IMR-90 (cell line): ENCODE results near the gene NEK8. TPM values are rescaled to one million over a fixed set of nuclear protein-coding genes. Genes with fewer than 3 reads are reported as not detected.

ENCODE experiments used
- ATAC-seq: fragments of 200-7000 bp; cut with Tn5 transposase; 2 replicates; pipeline ENCODE4 v1.9.1; 2020; ENCODE audit warnings: low read depth, mild to moderate bottlenecking, moderate library complexity
- BruUV-seq: library from RNA; stranded (reverse); fragments of 400-500 nt; replicated peaks from 2 replicates; lab custom pipeline; 2021; lab: Mats Ljungman, UMichigan
- CTCF ChIA-PET: fragments of 300-600 bp; formaldehyde crosslinking; extraction: SDS; loops from one replicate; lab custom pipeline; 2021; ENCODE audit warnings: antibody characterized with exemption; lab: Yijun Ruan, JAX
- POLR2A ChIA-PET: fragments of 300-600 bp; sonication (Branson Sonifier 250); formaldehyde crosslinking; loops from one replicate; lab custom pipeline; 2022; ENCODE audit warnings: antibody characterized with exemption; ENCODE audit not compliant: unreplicated experiment; lab: Charles Lee
- DNase-seq: peaks from one replicate; pipeline ENCODE4 v3.0.0; 2013
- H2AFZ ChIP-seq: replicated peaks from 2 replicates; pipeline ENCODE3; 2013; ENCODE audit warnings: low read length, mild to moderate bottlenecking; ENCODE audit not compliant: poor library complexity
- H2AK5ac ChIP-seq: 2 replicates; pipeline ENCODE4 v1.6.1; 2013; ENCODE audit warnings: low read depth, low read length, inconsistent platforms
- H2AK9ac ChIP-seq: replicated peaks from 2 replicates; pipeline ENCODE3; 2013; ENCODE audit warnings: mild to moderate bottlenecking, low read depth, low read length, moderate library complexity; ENCODE audit not compliant: poor library complexity
- H2BK120ac ChIP-seq: 2 replicates; pipeline ENCODE4 v1.6.1; 2013; ENCODE audit warnings: low read depth, low read length, inconsistent platforms
- H2BK15ac ChIP-seq: 3 replicates; pipeline ENCODE4 v1.6.1; 2013; ENCODE audit warnings: low read depth, low read length, inconsistent platforms
- H2BK20ac ChIP-seq: 2 replicates; pipeline ENCODE4 v1.6.1; 2013; ENCODE audit warnings: low read depth, mild to moderate bottlenecking, inconsistent platforms, low read length, moderate library complexity
- H2BK5ac ChIP-seq: 2 replicates; pipeline ENCODE4 v1.6.1; 2013; ENCODE audit warnings: mild to moderate bottlenecking, low read depth, low read length, inconsistent platforms; ENCODE audit not compliant: poor library complexity, severe bottlenecking
- H3K14ac ChIP-seq: replicated peaks from 2 replicates; pipeline ENCODE4 v1.6.1; 2013; ENCODE audit warnings: low read depth, low read length, inconsistent platforms
- H3K18ac ChIP-seq: 2 replicates; pipeline ENCODE4 v1.6.1; 2013; ENCODE audit warnings: low read depth, low read length, control low read depth
- H3K23ac ChIP-seq: 2 replicates; pipeline ENCODE4 v1.6.1; 2013; ENCODE audit warnings: low read depth, low read length, inconsistent platforms
- H3K27ac ChIP-seq: 2 replicates; pipeline ENCODE4 v1.5.1; 2013; ENCODE audit warnings: mild to moderate bottlenecking, control low read depth, low read length; ENCODE audit not compliant: insufficient read depth
- H3K27me3 ChIP-seq: 2 replicates; pipeline ENCODE4 v1.6.1; 2013; ENCODE audit warnings: low read length; ENCODE audit not compliant: control insufficient read depth, insufficient read depth
- H3K36me3 ChIP-seq: 2 replicates; pipeline ENCODE4 v1.6.1; 2013; ENCODE audit warnings: low read length, mixed read lengths; ENCODE audit not compliant: control insufficient read depth, insufficient read depth
- H3K4ac ChIP-seq: 2 replicates; pipeline ENCODE4 v1.6.1; 2013; ENCODE audit warnings: low read depth, low read length, inconsistent platforms
- H3K4me1 ChIP-seq: 2 replicates; pipeline ENCODE4 v1.6.1; 2013; ENCODE audit warnings: low read length, mixed read lengths; ENCODE audit not compliant: control insufficient read depth, insufficient read depth
- H3K4me2 ChIP-seq: 2 replicates; pipeline ENCODE4 v1.6.1; 2013; ENCODE audit warnings: low read depth, mild to moderate bottlenecking, control low read depth, low read length, moderate library complexity
- H3K4me3 ChIP-seq: 2 replicates; pipeline ENCODE4 v1.5.1; 2013; ENCODE audit warnings: low read depth, mild to moderate bottlenecking, control low read depth, low read length, moderate library complexity; ENCODE audit not compliant: insufficient read depth
- H3K56ac ChIP-seq: 2 replicates; pipeline ENCODE4 v1.6.1; 2013; ENCODE audit warnings: low read length, inconsistent platforms; ENCODE audit not compliant: insufficient read depth; ENCODE audit errors: extremely low read depth
- H3K79me1 ChIP-seq, 2 experiments: 2 replicates each; pipeline ENCODE4 v1.6.1; 2013; ENCODE audit warnings: low read length in 2 of 2, inconsistent platforms in 1 of 2, low read depth in 1 of 2
- H3K9ac ChIP-seq: 2 replicates; pipeline ENCODE4 v1.6.1; 2013; ENCODE audit warnings: low read depth, low read length, control low read depth
- H3K9me1 ChIP-seq: 2 replicates; pipeline ENCODE4 v1.6.1; 2013; ENCODE audit warnings: low read length, inconsistent platforms; ENCODE audit not compliant: insufficient read depth
- H3K9me3 ChIP-seq: 2 replicates; pipeline ENCODE4 v1.6.1; 2013; ENCODE audit warnings: low read length; ENCODE audit not compliant: control insufficient read depth, insufficient read depth
- H4K20me1 ChIP-seq: 2 replicates; pipeline ENCODE4 v1.6.1; 2013; ENCODE audit warnings: low read length, inconsistent platforms; ENCODE audit not compliant: insufficient read depth
- H4K5ac ChIP-seq: 2 replicates; pipeline ENCODE4 v1.6.1; 2013; ENCODE audit warnings: mild to moderate bottlenecking, low read depth, low read length, control low read depth
- H4K8ac ChIP-seq, 2 experiments: 2 replicates each; pipeline ENCODE4 v1.6.1; 2013; ENCODE audit warnings: low read depth in 2 of 2, low read length in 2 of 2, control low read depth in 1 of 2, inconsistent platforms in 1 of 2
- H4K91ac ChIP-seq: 2 replicates; pipeline ENCODE4 v1.6.1; 2013; ENCODE audit warnings: low read depth, low read length, inconsistent platforms; ENCODE audit not compliant: insufficient read depth
- BHLHE40 ChIP-seq: fragments of 150-350 bp; IDR thresholded peaks from 2 replicates; pipeline ENCODE4 v1.6.1; 2016; ENCODE audit warnings: mild to moderate bottlenecking, low read depth, low read length
- CEBPB ChIP-seq: IDR thresholded peaks from 2 replicates; pipeline ENCODE4 v1.6.1; 2012; ENCODE audit warnings: low read depth, low read length, improper control_type of control experiment
- CHD1 ChIP-seq: IDR thresholded peaks from 2 replicates; pipeline ENCODE4 v1.6.1; 2012; ENCODE audit warnings: low read depth, low read length, improper control_type of control experiment
- ELK1 ChIP-seq: fragments of 150-350 bp; IDR thresholded peaks from 2 replicates; pipeline ENCODE4 v1.6.1; 2016; ENCODE audit warnings: low read depth, mild to moderate bottlenecking, low read length, moderate library complexity, borderline replicate concordance
- FOS ChIP-seq: fragments of 150-350 bp; IDR thresholded peaks from 2 replicates; pipeline ENCODE4 v1.6.1; 2016; ENCODE audit warnings: low read depth, low read length
- MAFK ChIP-seq: IDR thresholded peaks from 2 replicates; pipeline ENCODE4 v1.6.1; 2012; ENCODE audit warnings: low read depth, low read length, improper control_type of control experiment
- MAZ ChIP-seq: IDR thresholded peaks from 2 replicates; pipeline ENCODE4 v1.6.1; 2012; ENCODE audit warnings: low read depth, mild to moderate bottlenecking, low read length, improper control_type of control experiment, moderate library complexity, borderline replicate concordance
- MXI1 ChIP-seq: IDR thresholded peaks from 2 replicates; pipeline ENCODE4 v1.6.1; 2012; ENCODE audit warnings: low read depth, mild to moderate bottlenecking, low read length, moderate library complexity, borderline replicate concordance
- NFE2L2 ChIP-seq: fragments of 150-350 bp; IDR thresholded peaks from 2 replicates; pipeline ENCODE4 v1.6.1; 2016; ENCODE audit warnings: low read depth, mild to moderate bottlenecking, low read length
- POLR2A ChIP-seq: IDR thresholded peaks from 2 replicates; pipeline ENCODE4 v1.6.1; 2012; ENCODE audit warnings: mild to moderate bottlenecking, low read depth, low read length
- RAD21 ChIP-seq: IDR thresholded peaks from 2 replicates; pipeline ENCODE4 v1.6.1; 2012; ENCODE audit warnings: low read length, improper control_type of control experiment
- RCOR1 ChIP-seq: IDR thresholded peaks from 2 replicates; pipeline ENCODE4 v1.6.1; 2012; ENCODE audit warnings: mild to moderate bottlenecking, low read length, improper control_type of control experiment; ENCODE audit not compliant: insufficient replicate concordance
- RFX5 ChIP-seq: IDR thresholded peaks from 2 replicates; pipeline ENCODE4 v1.8.0; 2012; ENCODE audit warnings: low read depth, mild to moderate bottlenecking, low read length, moderate library complexity
- SMC3 ChIP-seq: fragments of 150-350 bp; IDR thresholded peaks from 2 replicates; pipeline ENCODE4 v1.6.1; 2016; ENCODE audit warnings: low read depth, mild to moderate bottlenecking, antibody characterized with exemption, low read length, moderate library complexity
- WGBS, 2 experiments: methylation state at CpG; one replicate each; pipeline versions ENCODE4 v1.1.5 to v1.1.7; 2013; ENCODE audit warnings: missing lambda C conversion rate in 2 of 2; ENCODE audit not compliant: insufficient read length in 1 of 2; ENCODE audit errors: extremely low coverage in 2 of 2; 5-methylcytosine and 5-hydroxymethylcytosine counted together
- dilution Hi-C: fragments of 300-500 bp; cut with HindIII; formaldehyde crosslinking; loops from one replicate; pipeline ENCODE4 v1.14.3; 2018; ENCODE audit warnings: low sequenced_read_pairs; ENCODE audit not compliant: unreplicated experiment
- in situ Hi-C: fragments of 300-500 bp; cut with MboI; formaldehyde crosslinking; loops from 3 replicates; pipeline ENCODE4 v1.14.3; 2019; ENCODE audit warnings: low sequenced_read_pairs, inconsistent platforms, mixed read lengths
- intact Hi-C: fragments of 100-400 bp; cut with micrococcal nuclease; formaldehyde crosslinking; loops from 2 replicates; pipeline ENCODE4 v1.10.0; 2022
- polyA plus RNA-seq, 3 experiments: library from polyadenylated mRNA; depleted of rRNA; stranded (reverse); fragments of >200 nt; gene quantifications; 2 replicates each; pipeline ENCODE4 v1.2.3, GENCODE V29; 2012; ENCODE audit warnings: low replicate concordance in 1 of 3
- total RNA-seq: library from RNA; depleted of rRNA; stranded (reverse); fragments of >200 nt; gene quantifications from 2 replicates; pipeline ENCODE4 v1.2.3, GENCODE V29; 2012
- TF ChIP-seq, protein P1 (sequence below): conservative IDR thresholded peaks from 2 replicates; pipeline ENCODE4 v1.5.1; 2012; ENCODE audit warnings: mild to moderate bottlenecking, low read depth, low read length, improper control_type of control experiment
- TF ChIP-seq, protein P2 (sequence below): fragments of 150-350 bp; IDR thresholded peaks from 2 replicates; pipeline ENCODE4 v1.6.1; 2017; ENCODE audit warnings: mild to moderate bottlenecking, antibody characterized with exemption, low read length, low read depth

NEK8 gene
- total and polyA plus RNA-seq, 2 of the 4 experiments (the other 2 are of a cell fraction) = 4.6 to 5.2 TPM

- H2AFZ ChIP-seq = no peak overlapping the region
- peaks cover 3% of the 10 kb centered on the region for H4K20me1 ChIP-seq
- H4K5ac ChIP-seq = no peak overlapping the region
- no peak overlapping the region for H3K23ac ChIP-seq
- H3K27ac ChIP-seq = no peak overlapping the region
- no peaks in the 10 kb centered on the region for H3K27me3 ChIP-seq
- DNase-seq = no peak
- H3K9me3 ChIP-seq = no peaks in the 10 kb centered on the region
- no peak overlapping the region for H2AK5ac ChIP-seq
- ATAC-seq = no peak
- no peak overlapping the region for H2AK9ac ChIP-seq
- no peaks in the 10 kb centered on the region for H3K4me1 ChIP-seq
- in situ Hi-C loops (no loop called here), dilution Hi-C loops (no loop called here), intact Hi-C loops (no loop called here)
- peaks cover 90% of the 10 kb centered on the region for H3K36me3 ChIP-seq
- CTCF ChIA-PET = no interaction called here
- H2BK15ac ChIP-seq = no peak overlapping the region
- no peak overlapping the region for H3K4me3 ChIP-seq
- H2BK120ac ChIP-seq = no peak overlapping the region
- no TSS peak for BruUV-seq
- POLR2A ChIA-PET = interaction anchor here (0.5 kb wide), 1 partner anchor 11 kb away, joined by 3 read pairs; the partner anchor contains the start of gene PROCA1
- no peak overlapping the region for H3K9ac ChIP-seq
- H3K79me1 ChIP-seq = peaks cover 3 to 9% of the 10 kb centered on the region in 2 experiments; a peak in 2 of 4 replicates
- WGBS, 2 experiments = 100% methylated on average over 2 of the region's 8 CpGs; no CpG with 5 or more reads in 1 of the 2 experiments
- H2BK5ac ChIP-seq = no peak overlapping the region
- H2BK20ac ChIP-seq = no peak overlapping the region
- no peak overlapping the region for H3K18ac ChIP-seq
- no peak overlapping the region for H3K4me2 ChIP-seq
- no peak overlapping the region for H3K4ac ChIP-seq
- H3K14ac ChIP-seq = no peak overlapping the region
- 0 out of 2 replicates have a peak, but pooled peaks cover 5% of the 10 kb centered on the region for H3K9me1 ChIP-seq
- no peak overlapping the region for H4K8ac ChIP-seq
- no peak overlapping the region for H4K91ac ChIP-seq
- H3K56ac ChIP-seq = no peak overlapping the region
- TF ChIP-seq, protein P1, sequence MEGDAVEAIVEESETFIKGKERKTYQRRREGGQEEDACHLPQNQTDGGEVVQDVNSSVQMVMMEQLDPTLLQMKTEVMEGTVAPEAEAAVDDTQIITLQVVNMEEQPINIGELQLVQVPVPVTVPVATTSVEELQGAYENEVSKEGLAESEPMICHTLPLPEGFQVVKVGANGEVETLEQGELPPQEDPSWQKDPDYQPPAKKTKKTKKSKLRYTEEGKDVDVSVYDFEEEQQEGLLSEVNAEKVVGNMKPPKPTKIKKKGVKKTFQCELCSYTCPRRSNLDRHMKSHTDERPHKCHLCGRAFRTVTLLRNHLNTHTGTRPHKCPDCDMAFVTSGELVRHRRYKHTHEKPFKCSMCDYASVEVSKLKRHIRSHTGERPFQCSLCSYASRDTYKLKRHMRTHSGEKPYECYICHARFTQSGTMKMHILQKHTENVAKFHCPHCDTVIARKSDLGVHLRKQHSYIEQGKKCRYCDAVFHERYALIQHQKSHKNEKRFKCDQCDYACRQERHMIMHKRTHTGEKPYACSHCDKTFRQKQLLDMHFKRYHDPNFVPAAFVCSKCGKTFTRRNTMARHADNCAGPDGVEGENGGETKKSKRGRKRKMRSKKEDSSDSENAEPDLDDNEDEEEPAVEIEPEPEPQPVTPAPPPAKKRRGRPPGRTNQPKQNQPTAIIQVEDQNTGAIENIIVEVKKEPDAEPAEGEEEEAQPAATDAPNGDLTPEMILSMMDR = no peak
- TF ChIP-seq RFX5 (no peak), MAZ (no peak), ELK1 (no peak), NFE2L2 (no peak), RAD21 (no peak), MXI1 (no peak), RCOR1 (no peak), SMC3 (no peak), MAFK (no peak), BHLHE40 (no peak), POLR2A (no peak), CHD1 (no peak), CEBPB (no peak), FOS (no peak)
- TF ChIP-seq, protein P2, sequence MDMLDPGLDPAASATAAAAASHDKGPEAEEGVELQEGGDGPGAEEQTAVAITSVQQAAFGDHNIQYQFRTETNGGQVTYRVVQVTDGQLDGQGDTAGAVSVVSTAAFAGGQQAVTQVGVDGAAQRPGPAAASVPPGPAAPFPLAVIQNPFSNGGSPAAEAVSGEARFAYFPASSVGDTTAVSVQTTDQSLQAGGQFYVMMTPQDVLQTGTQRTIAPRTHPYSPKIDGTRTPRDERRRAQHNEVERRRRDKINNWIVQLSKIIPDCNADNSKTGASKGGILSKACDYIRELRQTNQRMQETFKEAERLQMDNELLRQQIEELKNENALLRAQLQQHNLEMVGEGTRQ = no peak
Measured at GRCh38 chr17:28700278-28700677, 28.3 kb upstream of the NEK8 start.
